ENCODE measurements around the gene CLNK.

Gene CLNK

GRCh38 chr4:10527438-10527837 is 157.1 kb downstream of the CLNK start:
- TF ChIP-seq ZFX (IDR thresholded peaks at IDR 0.05; ENCODE audit: borderline replicate concordance) (no peak), CTCF (IDR thresholded peaks at IDR 0.05) (no peak)
- no peak overlapping the region for H3K27ac ChIP-seq

GRCh38 chr4:10526429-10527222 is 157.9 kb downstream of the CLNK start:
- H3K27ac ChIP-seq: no peak overlapping the region
- TF ChIP-seq CTCF (IDR thresholded peaks at IDR 0.05) (no peak), ZFX (IDR thresholded peaks at IDR 0.05; ENCODE audit: borderline replicate concordance) (no peak)

- no peak for TF ChIP-seq CTCF (IDR thresholded peaks at IDR 0.05)
- TF ChIP-seq ZFX (IDR thresholded peaks at IDR 0.05; ENCODE audit: borderline replicate concordance): no peak
- H3K27ac ChIP-seq: no peak overlapping the region
Measured at GRCh38 chr4:10524196-10524833, 160.3 kb downstream of the CLNK start.

- H3K27ac ChIP-seq: no peak overlapping the region
- no peak for TF ChIP-seq ZFX (IDR thresholded peaks at IDR 0.05; ENCODE audit: borderline replicate concordance)
- no peak for TF ChIP-seq CTCF (IDR thresholded peaks at IDR 0.05)
Measured at GRCh38 chr4:10521424-10521823, 163.1 kb downstream of the CLNK start.

- no peak for TF ChIP-seq ZFX (IDR thresholded peaks at IDR 0.05; ENCODE audit: borderline replicate concordance)
- TF ChIP-seq CTCF (IDR thresholded peaks at IDR 0.05): no peak
- H3K27ac ChIP-seq: no peak overlapping the region
Measured at GRCh38 chr4:10509733-10510132, 174.8 kb downstream of the CLNK start.

GRCh38 chr4:10506077-10506476 is 178.5 kb downstream of the CLNK start:
- TF ChIP-seq ZFX (IDR thresholded peaks at IDR 0.05; ENCODE audit: borderline replicate concordance) (no peak), CTCF (IDR thresholded peaks at IDR 0.05) (no peak)
- no peak overlapping the region for H3K27ac ChIP-seq

GRCh38 chr4:10504570-10505179 is 179.9 kb downstream of the CLNK start:
- no peak overlapping the region for H3K27ac ChIP-seq
- TF ChIP-seq ZFX (IDR thresholded peaks at IDR 0.05; ENCODE audit: borderline replicate concordance) (no peak), CTCF (IDR thresholded peaks at IDR 0.05) (no peak)

Data from 22Rv1 (cell line).